IMR-90 (cell line): ENCODE data around the gene JCAD. TPM values are rescaled to one million over a fixed set of nuclear protein-coding genes. Genes with fewer than 3 reads are reported as not detected.
A peak's percentile ranks its signal among the peaks of the same experiment; 100 is the strongest.

Experiments used
- ATAC-seq: fragments of 200-7000 bp; cut with Tn5 transposase; 2 replicates; pipeline ENCODE4 v1.9.1; 2020; ENCODE audit warnings: low read depth, mild to moderate bottlenecking, moderate library complexity
- BruUV-seq: library from RNA; stranded (reverse); fragments of 400-500 nt; replicated peaks from 2 replicates; lab custom pipeline; 2021; lab: Mats Ljungman, UMichigan
- CTCF ChIA-PET: fragments of 300-600 bp; formaldehyde crosslinking; extraction: SDS; loops from one replicate; lab custom pipeline; 2021; ENCODE audit warnings: antibody characterized with exemption; lab: Yijun Ruan, JAX
- POLR2A ChIA-PET: fragments of 300-600 bp; sonication (Branson Sonifier 250); formaldehyde crosslinking; loops from one replicate; lab custom pipeline; 2022; ENCODE audit warnings: antibody characterized with exemption; ENCODE audit not compliant: unreplicated experiment; lab: Charles Lee
- DNase-seq: peaks from one replicate; pipeline ENCODE4 v3.0.0; 2013
- H2AFZ ChIP-seq: replicated peaks from 2 replicates; pipeline ENCODE3; 2013; ENCODE audit warnings: low read length, mild to moderate bottlenecking; ENCODE audit not compliant: poor library complexity
- H2AK5ac ChIP-seq: 2 replicates; pipeline ENCODE4 v1.6.1; 2013; ENCODE audit warnings: low read depth, low read length, inconsistent platforms
- H2AK9ac ChIP-seq: replicated peaks from 2 replicates; pipeline ENCODE3; 2013; ENCODE audit warnings: mild to moderate bottlenecking, low read depth, low read length, moderate library complexity; ENCODE audit not compliant: poor library complexity
- H2BK120ac ChIP-seq: 2 replicates; pipeline ENCODE4 v1.6.1; 2013; ENCODE audit warnings: low read depth, low read length, inconsistent platforms
- H2BK15ac ChIP-seq: 3 replicates; pipeline ENCODE4 v1.6.1; 2013; ENCODE audit warnings: low read depth, low read length, inconsistent platforms
- H2BK20ac ChIP-seq: 2 replicates; pipeline ENCODE4 v1.6.1; 2013; ENCODE audit warnings: low read depth, mild to moderate bottlenecking, inconsistent platforms, low read length, moderate library complexity
- H2BK5ac ChIP-seq: 2 replicates; pipeline ENCODE4 v1.6.1; 2013; ENCODE audit warnings: mild to moderate bottlenecking, low read depth, low read length, inconsistent platforms; ENCODE audit not compliant: poor library complexity, severe bottlenecking
- H3K14ac ChIP-seq: replicated peaks from 2 replicates; pipeline ENCODE4 v1.6.1; 2013; ENCODE audit warnings: low read depth, low read length, inconsistent platforms
- H3K18ac ChIP-seq: 2 replicates; pipeline ENCODE4 v1.6.1; 2013; ENCODE audit warnings: low read depth, low read length, control low read depth
- H3K23ac ChIP-seq: 2 replicates; pipeline ENCODE4 v1.6.1; 2013; ENCODE audit warnings: low read depth, low read length, inconsistent platforms
- H3K27ac ChIP-seq: 2 replicates; pipeline ENCODE4 v1.5.1; 2013; ENCODE audit warnings: mild to moderate bottlenecking, control low read depth, low read length; ENCODE audit not compliant: insufficient read depth
- H3K27me3 ChIP-seq: 2 replicates; pipeline ENCODE4 v1.6.1; 2013; ENCODE audit warnings: low read length; ENCODE audit not compliant: control insufficient read depth, insufficient read depth
- H3K36me3 ChIP-seq: 2 replicates; pipeline ENCODE4 v1.6.1; 2013; ENCODE audit warnings: low read length, mixed read lengths; ENCODE audit not compliant: control insufficient read depth, insufficient read depth
- H3K4ac ChIP-seq: 2 replicates; pipeline ENCODE4 v1.6.1; 2013; ENCODE audit warnings: low read depth, low read length, inconsistent platforms
- H3K4me1 ChIP-seq: 2 replicates; pipeline ENCODE4 v1.6.1; 2013; ENCODE audit warnings: low read length, mixed read lengths; ENCODE audit not compliant: control insufficient read depth, insufficient read depth
- H3K4me2 ChIP-seq: 2 replicates; pipeline ENCODE4 v1.6.1; 2013; ENCODE audit warnings: low read depth, mild to moderate bottlenecking, control low read depth, low read length, moderate library complexity
- H3K4me3 ChIP-seq: 2 replicates; pipeline ENCODE4 v1.5.1; 2013; ENCODE audit warnings: low read depth, mild to moderate bottlenecking, control low read depth, low read length, moderate library complexity; ENCODE audit not compliant: insufficient read depth
- H3K56ac ChIP-seq: 2 replicates; pipeline ENCODE4 v1.6.1; 2013; ENCODE audit warnings: low read length, inconsistent platforms; ENCODE audit not compliant: insufficient read depth; ENCODE audit errors: extremely low read depth
- H3K79me1 ChIP-seq, 2 experiments: 2 replicates each; pipeline ENCODE4 v1.6.1; 2013; ENCODE audit warnings: low read length in 2 of 2, inconsistent platforms in 1 of 2, low read depth in 1 of 2
- H3K9ac ChIP-seq: 2 replicates; pipeline ENCODE4 v1.6.1; 2013; ENCODE audit warnings: low read depth, low read length, control low read depth
- H3K9me1 ChIP-seq: 2 replicates; pipeline ENCODE4 v1.6.1; 2013; ENCODE audit warnings: low read length, inconsistent platforms; ENCODE audit not compliant: insufficient read depth
- H3K9me3 ChIP-seq: 2 replicates; pipeline ENCODE4 v1.6.1; 2013; ENCODE audit warnings: low read length; ENCODE audit not compliant: control insufficient read depth, insufficient read depth
- H4K20me1 ChIP-seq: 2 replicates; pipeline ENCODE4 v1.6.1; 2013; ENCODE audit warnings: low read length, inconsistent platforms; ENCODE audit not compliant: insufficient read depth
- H4K5ac ChIP-seq: 2 replicates; pipeline ENCODE4 v1.6.1; 2013; ENCODE audit warnings: mild to moderate bottlenecking, low read depth, low read length, control low read depth
- H4K8ac ChIP-seq, 2 experiments: 2 replicates each; pipeline ENCODE4 v1.6.1; 2013; ENCODE audit warnings: low read depth in 2 of 2, low read length in 2 of 2, control low read depth in 1 of 2, inconsistent platforms in 1 of 2
- H4K91ac ChIP-seq: 2 replicates; pipeline ENCODE4 v1.6.1; 2013; ENCODE audit warnings: low read depth, low read length, inconsistent platforms; ENCODE audit not compliant: insufficient read depth
- BHLHE40 ChIP-seq: fragments of 150-350 bp; IDR thresholded peaks from 2 replicates; pipeline ENCODE4 v1.6.1; 2016; ENCODE audit warnings: mild to moderate bottlenecking, low read depth, low read length
- CEBPB ChIP-seq: IDR thresholded peaks from 2 replicates; pipeline ENCODE4 v1.6.1; 2012; ENCODE audit warnings: low read depth, low read length, improper control_type of control experiment
- CHD1 ChIP-seq: IDR thresholded peaks from 2 replicates; pipeline ENCODE4 v1.6.1; 2012; ENCODE audit warnings: low read depth, low read length, improper control_type of control experiment
- FOS ChIP-seq: fragments of 150-350 bp; IDR thresholded peaks from 2 replicates; pipeline ENCODE4 v1.6.1; 2016; ENCODE audit warnings: low read depth, low read length
- MAFK ChIP-seq: IDR thresholded peaks from 2 replicates; pipeline ENCODE4 v1.6.1; 2012; ENCODE audit warnings: low read depth, low read length, improper control_type of control experiment
- MAZ ChIP-seq: IDR thresholded peaks from 2 replicates; pipeline ENCODE4 v1.6.1; 2012; ENCODE audit warnings: low read depth, mild to moderate bottlenecking, low read length, improper control_type of control experiment, moderate library complexity, borderline replicate concordance
- NFE2L2 ChIP-seq: fragments of 150-350 bp; IDR thresholded peaks from 2 replicates; pipeline ENCODE4 v1.6.1; 2016; ENCODE audit warnings: low read depth, mild to moderate bottlenecking, low read length
- POLR2A ChIP-seq: IDR thresholded peaks from 2 replicates; pipeline ENCODE4 v1.6.1; 2012; ENCODE audit warnings: mild to moderate bottlenecking, low read depth, low read length
- RAD21 ChIP-seq: IDR thresholded peaks from 2 replicates; pipeline ENCODE4 v1.6.1; 2012; ENCODE audit warnings: low read length, improper control_type of control experiment
- RCOR1 ChIP-seq: IDR thresholded peaks from 2 replicates; pipeline ENCODE4 v1.6.1; 2012; ENCODE audit warnings: mild to moderate bottlenecking, low read length, improper control_type of control experiment; ENCODE audit not compliant: insufficient replicate concordance
- RFX5 ChIP-seq: IDR thresholded peaks from 2 replicates; pipeline ENCODE4 v1.8.0; 2012; ENCODE audit warnings: low read depth, mild to moderate bottlenecking, low read length, moderate library complexity
- whole genome bisulfite sequencing, 2 experiments: methylation state at CpG; one replicate each; pipeline versions ENCODE4 v1.1.5 to v1.1.7; 2013; ENCODE audit warnings: missing lambda C conversion rate in 2 of 2; ENCODE audit not compliant: insufficient read length in 1 of 2; ENCODE audit errors: extremely low coverage in 2 of 2; 5-methylcytosine and 5-hydroxymethylcytosine counted together
- dilution Hi-C: fragments of 300-500 bp; cut with HindIII; formaldehyde crosslinking; loops from one replicate; pipeline ENCODE4 v1.14.3; 2018; ENCODE audit warnings: low sequenced_read_pairs; ENCODE audit not compliant: unreplicated experiment
- in situ Hi-C: fragments of 300-500 bp; cut with MboI; formaldehyde crosslinking; loops from 3 replicates; pipeline ENCODE4 v1.14.3; 2019; ENCODE audit warnings: low sequenced_read_pairs, inconsistent platforms, mixed read lengths
- intact Hi-C: fragments of 100-400 bp; cut with micrococcal nuclease; formaldehyde crosslinking; loops from 2 replicates; pipeline ENCODE4 v1.10.0; 2022
- polyA plus RNA-seq, 3 experiments: library from polyadenylated mRNA; depleted of rRNA; stranded (reverse); fragments of >200 nt; gene quantifications; 2 replicates each; pipeline ENCODE4 v1.2.3, GENCODE V29; 2012; ENCODE audit warnings: low replicate concordance in 1 of 3
- total RNA-seq: library from RNA; depleted of rRNA; stranded (reverse); fragments of >200 nt; gene quantifications from 2 replicates; pipeline ENCODE4 v1.2.3, GENCODE V29; 2012
- TF ChIP-seq, protein P1 (sequence below): fragments of 150-350 bp; IDR thresholded peaks from 2 replicates; pipeline ENCODE4 v1.6.1; 2016; ENCODE audit warnings: low read depth, mild to moderate bottlenecking, low read length, moderate library complexity, borderline replicate concordance
- TF ChIP-seq, protein P2 (sequence below): conservative IDR thresholded peaks from 2 replicates; pipeline ENCODE4 v1.5.1; 2012; ENCODE audit warnings: mild to moderate bottlenecking, low read depth, low read length, improper control_type of control experiment

The JCAD gene
- total and polyA plus RNA-seq, 2 of the 4 experiments (the other 2 are of a cell fraction) = 15.9 to 16.8 TPM

DNA sequence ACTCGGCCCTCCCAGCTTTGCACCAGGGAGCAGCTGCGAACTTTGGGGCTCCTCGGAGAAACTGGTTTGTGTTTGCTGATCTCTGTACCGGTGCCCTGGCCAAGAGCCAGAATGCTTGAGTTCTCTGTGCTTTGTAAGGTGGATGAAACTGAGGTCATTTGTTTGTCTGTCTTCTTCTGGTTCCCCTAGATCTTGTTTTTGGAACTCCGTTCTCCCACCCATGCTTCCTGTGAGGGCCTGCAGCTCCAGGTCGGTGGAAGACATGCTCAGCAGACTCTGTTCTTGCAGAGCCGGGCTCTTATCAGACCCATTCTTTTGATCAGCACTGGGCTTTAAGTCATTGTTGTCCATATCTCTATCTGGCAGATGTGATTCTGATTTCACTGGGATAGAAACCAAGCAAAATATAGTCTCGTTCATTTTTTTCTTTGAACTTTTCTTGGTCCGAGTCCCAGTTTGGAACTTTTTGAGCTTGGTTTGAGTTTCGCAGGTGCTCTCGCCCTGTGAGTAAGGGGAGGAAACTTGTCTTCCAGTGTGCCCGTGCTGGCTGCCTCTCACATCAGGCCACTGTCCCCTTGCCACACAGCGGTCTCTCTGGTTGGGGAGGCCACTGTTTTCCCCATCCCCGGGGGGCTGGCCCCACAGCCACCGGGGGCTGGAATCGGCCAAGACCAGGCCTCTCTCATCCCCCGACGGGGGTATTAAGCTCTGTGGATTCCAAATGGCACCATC is 31.2 kb downstream of the JCAD start:
- dilution Hi-C loops (no loop called here), in situ Hi-C loops (no loop called here), intact Hi-C loops (no loop called here)
- ChIA-PET CTCF (no interaction called here), POLR2A (interaction anchor here (0.6 kb wide), 2 partner anchors 86 to 92 kb away, joined by 3 read pairs; no protein-coding TSS in a partner anchor)
- Histone ChIP-seq H2BK5ac (no peak overlapping the region), H3K79me1 (peaks cover 29 to 73% of the 10 kb centered on the region in 2 experiments), H3K9ac (no peak overlapping the region), H3K36me3 (peaks cover 64% of the 10 kb centered on the region), H4K20me1 (peaks cover 35% of the 10 kb centered on the region), H3K18ac (no peak overlapping the region), H2AFZ (no peak overlapping the region), H3K4me3 (no peak overlapping the region), H4K5ac (no peak overlapping the region), H4K91ac (no peak overlapping the region), H3K23ac (no peak overlapping the region), H3K14ac (no peak overlapping the region), H2BK15ac (no peak overlapping the region), H3K4me1 (no peaks in the 10 kb centered on the region), H3K56ac (no peak overlapping the region), H2BK120ac (no peak overlapping the region), H2BK20ac (no peak overlapping the region), H3K9me1 (peaks cover 10% of the 10 kb centered on the region; the same call in 1 of the 2 replicates), H3K4me2 (no peak overlapping the region), H4K8ac (no peak overlapping the region), H2AK9ac (no peak overlapping the region), H3K4ac (no peak overlapping the region), H3K9me3 (no peaks in the 10 kb centered on the region), H2AK5ac (no peak overlapping the region), H3K27ac (no peak overlapping the region), H3K27me3 (no peaks in the 10 kb centered on the region)
- DNase-seq (no peak), ATAC-seq (no peak)
- TSS peak; percentile 51 for BruUV-seq
- TF ChIP-seq RFX5 (no peak), CHD1 (no peak), MAZ (no peak), FOS (no peak), NFE2L2 (no peak), RAD21 (no peak), CEBPB (no peak), POLR2A (no peak), RCOR1 (no peak), BHLHE40 (no peak), MAFK (no peak)
- TF ChIP-seq, protein P1, sequence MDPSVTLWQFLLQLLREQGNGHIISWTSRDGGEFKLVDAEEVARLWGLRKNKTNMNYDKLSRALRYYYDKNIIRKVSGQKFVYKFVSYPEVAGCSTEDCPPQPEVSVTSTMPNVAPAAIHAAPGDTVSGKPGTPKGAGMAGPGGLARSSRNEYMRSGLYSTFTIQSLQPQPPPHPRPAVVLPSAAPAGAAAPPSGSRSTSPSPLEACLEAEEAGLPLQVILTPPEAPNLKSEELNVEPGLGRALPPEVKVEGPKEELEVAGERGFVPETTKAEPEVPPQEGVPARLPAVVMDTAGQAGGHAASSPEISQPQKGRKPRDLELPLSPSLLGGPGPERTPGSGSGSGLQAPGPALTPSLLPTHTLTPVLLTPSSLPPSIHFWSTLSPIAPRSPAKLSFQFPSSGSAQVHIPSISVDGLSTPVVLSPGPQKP = no peak
- TF ChIP-seq, protein P2, sequence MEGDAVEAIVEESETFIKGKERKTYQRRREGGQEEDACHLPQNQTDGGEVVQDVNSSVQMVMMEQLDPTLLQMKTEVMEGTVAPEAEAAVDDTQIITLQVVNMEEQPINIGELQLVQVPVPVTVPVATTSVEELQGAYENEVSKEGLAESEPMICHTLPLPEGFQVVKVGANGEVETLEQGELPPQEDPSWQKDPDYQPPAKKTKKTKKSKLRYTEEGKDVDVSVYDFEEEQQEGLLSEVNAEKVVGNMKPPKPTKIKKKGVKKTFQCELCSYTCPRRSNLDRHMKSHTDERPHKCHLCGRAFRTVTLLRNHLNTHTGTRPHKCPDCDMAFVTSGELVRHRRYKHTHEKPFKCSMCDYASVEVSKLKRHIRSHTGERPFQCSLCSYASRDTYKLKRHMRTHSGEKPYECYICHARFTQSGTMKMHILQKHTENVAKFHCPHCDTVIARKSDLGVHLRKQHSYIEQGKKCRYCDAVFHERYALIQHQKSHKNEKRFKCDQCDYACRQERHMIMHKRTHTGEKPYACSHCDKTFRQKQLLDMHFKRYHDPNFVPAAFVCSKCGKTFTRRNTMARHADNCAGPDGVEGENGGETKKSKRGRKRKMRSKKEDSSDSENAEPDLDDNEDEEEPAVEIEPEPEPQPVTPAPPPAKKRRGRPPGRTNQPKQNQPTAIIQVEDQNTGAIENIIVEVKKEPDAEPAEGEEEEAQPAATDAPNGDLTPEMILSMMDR = no peak
- WGBS, 2 experiments = 0% methylated on average over 1 of the region's 18 CpGs; no CpG with 5 or more reads in 1 of the 2 experiments
